ENCODE results near the gene UBAC2. TPM values are rescaled to one million over a fixed set of nuclear protein-coding genes. Genes with fewer than 3 reads are reported as not detected.
A peak's percentile ranks its signal among the peaks of the same experiment; 100 is the strongest.
"Not testable (repeated sequence)": the region's sequence is repeated elsewhere in the genome, so short reads cannot be mapped to it uniquely, and the experiment has no call there.

Gene UBAC2
- total RNA-seq, 1 experiment from 2014 or later: 80.3 TPM

DNA sequence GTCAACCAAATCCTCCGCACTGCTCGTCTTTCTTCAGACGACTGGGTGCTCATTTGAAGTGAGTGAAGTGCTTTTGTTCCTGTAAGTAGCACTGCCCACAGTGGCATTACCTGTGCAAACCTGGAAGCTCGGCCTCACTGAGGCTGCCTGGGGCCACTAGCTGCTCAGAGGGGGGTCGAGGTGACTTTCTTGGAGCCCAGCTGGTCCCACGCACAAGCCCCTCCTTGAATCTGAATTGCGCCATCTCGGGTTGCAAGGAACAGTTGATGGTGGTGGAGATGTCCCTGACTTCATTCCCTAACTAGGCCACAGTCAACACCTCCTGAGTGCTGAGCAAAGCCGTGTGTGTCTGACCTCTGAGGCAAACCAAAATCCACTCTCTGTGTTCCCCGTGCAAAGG is 185.8 kb downstream of the UBAC2 start:
- intact Hi-C loops (cut with micrococcal nuclease; ENCODE audit: unreplicated experiment): no loop called here
- CTCF ChIA-PET: interaction anchor here (0.7 kb wide), 1 partner anchor 625 kb away, joined by 5 read pairs; no protein-coding TSS in a partner anchor
- Histone ChIP-seq H3K27ac (no peak overlapping the region), H3F3A (ENCODE audit: insufficient read depth, low read depth) (peaks cover 4% of the 10 kb centered on the region; the same call in 1 of the 2 replicates), H3K4me3 (no peak overlapping the region), H2AFZ (no peak overlapping the region), H3K4me1 (replicated peaks; ENCODE audit: insufficient read depth) (no peaks in the 10 kb centered on the region), H3K27me3 (ENCODE audit: insufficient read depth, low read depth) (no peaks in the 10 kb centered on the region), H3K36me3 (ENCODE audit: low read depth) (peaks cover 10% of the 10 kb centered on the region; the same call in 1 of the 2 replicates), H3K9me3 (ENCODE audit: insufficient read depth, low read depth) (no peaks in the 10 kb centered on the region), H3K4me2 (no peak overlapping the region), H4K20me1 (ENCODE audit: insufficient read depth) (0 out of 2 replicates have a peak, but pooled peaks cover 3% of the 10 kb centered on the region), H3K9me2 (ENCODE audit: insufficient read depth) (no peaks in the 10 kb centered on the region), H3K79me2 (ENCODE audit: low read depth) (no peaks in the 10 kb centered on the region)
- no peak for DNase-seq
- POLR2A ChIA-PET (ENCODE audit: unreplicated experiment): no interaction called here
- BruUV-seq (replicated peaks): no TSS peak
- TF ChIP-seq, protein P1, sequence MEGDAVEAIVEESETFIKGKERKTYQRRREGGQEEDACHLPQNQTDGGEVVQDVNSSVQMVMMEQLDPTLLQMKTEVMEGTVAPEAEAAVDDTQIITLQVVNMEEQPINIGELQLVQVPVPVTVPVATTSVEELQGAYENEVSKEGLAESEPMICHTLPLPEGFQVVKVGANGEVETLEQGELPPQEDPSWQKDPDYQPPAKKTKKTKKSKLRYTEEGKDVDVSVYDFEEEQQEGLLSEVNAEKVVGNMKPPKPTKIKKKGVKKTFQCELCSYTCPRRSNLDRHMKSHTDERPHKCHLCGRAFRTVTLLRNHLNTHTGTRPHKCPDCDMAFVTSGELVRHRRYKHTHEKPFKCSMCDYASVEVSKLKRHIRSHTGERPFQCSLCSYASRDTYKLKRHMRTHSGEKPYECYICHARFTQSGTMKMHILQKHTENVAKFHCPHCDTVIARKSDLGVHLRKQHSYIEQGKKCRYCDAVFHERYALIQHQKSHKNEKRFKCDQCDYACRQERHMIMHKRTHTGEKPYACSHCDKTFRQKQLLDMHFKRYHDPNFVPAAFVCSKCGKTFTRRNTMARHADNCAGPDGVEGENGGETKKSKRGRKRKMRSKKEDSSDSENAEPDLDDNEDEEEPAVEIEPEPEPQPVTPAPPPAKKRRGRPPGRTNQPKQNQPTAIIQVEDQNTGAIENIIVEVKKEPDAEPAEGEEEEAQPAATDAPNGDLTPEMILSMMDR (conservative IDR thresholded peaks at IDR 0.05): no peak
- no peak for TF ChIP-seq EZH2 (IDR thresholded peaks at IDR 0.05; ENCODE audit: low read depth)

DNA sequence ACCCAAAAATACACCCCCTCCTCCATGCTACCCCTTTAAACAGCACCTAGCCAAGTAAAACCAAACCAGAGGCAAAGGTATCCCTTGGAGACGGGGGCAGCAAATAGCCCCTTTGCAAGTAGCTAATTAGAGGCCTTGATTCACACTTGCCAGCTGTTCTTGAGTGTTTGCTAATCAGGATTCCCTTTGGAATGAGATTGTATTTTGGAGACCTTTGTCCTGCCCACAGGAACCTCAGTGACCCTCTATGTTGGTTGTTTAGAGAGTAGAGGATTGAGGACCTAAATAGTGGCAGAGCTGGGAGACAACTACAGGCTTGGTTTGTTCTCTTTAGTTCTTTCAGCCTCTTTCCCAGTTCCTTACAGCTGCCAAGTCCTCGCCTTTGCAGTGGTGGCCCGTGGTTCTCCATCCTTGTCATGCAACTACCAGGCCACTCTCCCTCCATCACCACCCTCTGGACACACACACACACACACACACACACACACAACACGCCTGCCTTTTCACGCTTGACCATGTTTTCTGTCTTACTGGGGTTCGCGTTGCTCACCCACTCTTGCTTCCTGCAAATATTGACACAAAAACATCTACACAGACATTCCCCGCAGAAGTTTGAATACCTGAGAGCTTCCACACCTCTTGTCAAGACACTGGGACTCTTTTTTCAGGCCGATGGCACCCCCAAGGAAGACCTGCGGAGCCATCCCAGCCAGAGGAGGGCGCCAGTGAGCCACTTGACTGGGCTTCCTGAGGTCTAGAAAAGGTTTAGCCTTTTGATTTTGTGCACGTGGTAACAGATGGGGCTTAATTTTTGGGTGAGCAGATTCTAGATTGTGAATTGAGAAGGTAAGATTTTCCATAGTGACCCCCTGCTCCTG is 186.5 kb downstream of the UBAC2 start:
- intact Hi-C loops (cut with micrococcal nuclease; ENCODE audit: unreplicated experiment): loop anchor here (1.0 kb wide), 1 partner anchor 50 kb away; no protein-coding TSS in a partner anchor
- H3K4me3 ChIP-seq: no peak overlapping the region
- H3K27me3 ChIP-seq (ENCODE audit: insufficient read depth, low read depth): no peaks in the 10 kb centered on the region
- no peak overlapping the region for H2AFZ ChIP-seq
- CTCF ChIA-PET: interaction anchor here (0.6 to 1.2 kb wide), 4 partner anchors 48 to 700 kb away, joined by 3 to 5 read pairs (median 4); no protein-coding TSS in a partner anchor
- H4K20me1 ChIP-seq (ENCODE audit: insufficient read depth): 0 out of 2 replicates have a peak, but pooled peaks cover 3% of the 10 kb centered on the region
- H3K4me1 ChIP-seq (replicated peaks; ENCODE audit: insufficient read depth): no peaks in the 10 kb centered on the region
- H3K9me3 ChIP-seq (ENCODE audit: insufficient read depth, low read depth): no peaks in the 10 kb centered on the region
- H3K9me2 ChIP-seq (ENCODE audit: insufficient read depth): no peaks in the 10 kb centered on the region
- H3K4me2 ChIP-seq: no peak overlapping the region
- no TSS peak for BruUV-seq (replicated peaks)
- POLR2A ChIA-PET (ENCODE audit: unreplicated experiment): no interaction called here
- H3F3A ChIP-seq (ENCODE audit: insufficient read depth, low read depth): peaks cover 4% of the 10 kb centered on the region; the same call in 1 of the 2 replicates
- TF ChIP-seq, protein P1 (conservative IDR thresholded peaks at IDR 0.05): peak; percentile 86
- no peak for TF ChIP-seq EZH2 (IDR thresholded peaks at IDR 0.05; ENCODE audit: low read depth)
- DNase-seq: peak; percentile 44 to 48
- H3K79me2 ChIP-seq (ENCODE audit: low read depth): no peaks in the 10 kb centered on the region
- no peak overlapping the region for H3K27ac ChIP-seq
- peaks cover 10% of the 10 kb centered on the region; the same call in 1 of the 2 replicates for H3K36me3 ChIP-seq (ENCODE audit: low read depth)

DNA sequence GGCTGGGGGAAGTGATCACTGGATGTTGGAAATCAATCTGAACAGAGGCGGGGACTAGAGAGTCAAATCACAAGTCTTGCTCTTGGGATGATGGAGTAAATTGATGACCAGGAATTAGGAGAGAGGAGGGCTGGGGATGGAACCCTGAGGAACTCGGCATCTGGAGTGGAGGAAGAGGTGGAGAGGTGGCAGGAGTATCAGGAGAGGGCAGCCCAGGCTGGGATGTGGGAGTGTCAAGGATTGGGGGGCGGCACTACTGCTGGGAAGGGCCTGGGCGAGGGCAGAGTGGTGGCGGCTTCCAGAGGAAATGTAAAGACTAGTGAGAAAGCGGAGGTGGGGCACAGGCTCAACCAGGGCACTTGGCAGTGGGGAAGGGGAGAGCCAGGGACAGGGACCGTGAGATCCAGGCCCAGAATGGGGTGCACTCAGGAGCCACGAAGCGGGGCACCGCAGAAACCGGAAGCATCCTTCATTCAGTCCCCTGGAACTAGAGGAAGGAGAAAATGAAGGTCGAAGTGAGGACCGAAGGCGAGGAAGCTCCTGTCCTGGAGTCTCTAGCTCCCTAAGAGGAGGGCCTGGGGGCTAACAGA is 187.8 kb downstream of the UBAC2 start:
- Histone ChIP-seq H3K79me2 (ENCODE audit: low read depth) (no peaks in the 10 kb centered on the region), H3K27ac (no peak overlapping the region), H4K20me1 (ENCODE audit: insufficient read depth) (0 out of 2 replicates have a peak, but pooled peaks cover 3% of the 10 kb centered on the region), H3K4me2 (no peak overlapping the region), H3K9me2 (ENCODE audit: insufficient read depth) (no peaks in the 10 kb centered on the region), H2AFZ (no peak overlapping the region), H3F3A (ENCODE audit: insufficient read depth, low read depth) (peaks cover 4% of the 10 kb centered on the region; the same call in 1 of the 2 replicates), H3K9me3 (ENCODE audit: insufficient read depth, low read depth) (no peaks in the 10 kb centered on the region), H3K36me3 (ENCODE audit: low read depth) (peaks cover 10% of the 10 kb centered on the region; the same call in 1 of the 2 replicates), H3K27me3 (ENCODE audit: insufficient read depth, low read depth) (no peaks in the 10 kb centered on the region), H3K4me1 (replicated peaks; ENCODE audit: insufficient read depth) (no peaks in the 10 kb centered on the region), H3K4me3 (no peak overlapping the region)
- BruUV-seq (replicated peaks): no TSS peak
- DNase-seq: no peak
- ChIA-PET POLR2A (ENCODE audit: unreplicated experiment) (no interaction called here), CTCF (no interaction called here)
- no peak for TF ChIP-seq EZH2 (IDR thresholded peaks at IDR 0.05; ENCODE audit: low read depth)
- TF ChIP-seq, protein P1 (conservative IDR thresholded peaks at IDR 0.05): no peak
- intact Hi-C loops (cut with micrococcal nuclease; ENCODE audit: unreplicated experiment): no loop called here

DNA sequence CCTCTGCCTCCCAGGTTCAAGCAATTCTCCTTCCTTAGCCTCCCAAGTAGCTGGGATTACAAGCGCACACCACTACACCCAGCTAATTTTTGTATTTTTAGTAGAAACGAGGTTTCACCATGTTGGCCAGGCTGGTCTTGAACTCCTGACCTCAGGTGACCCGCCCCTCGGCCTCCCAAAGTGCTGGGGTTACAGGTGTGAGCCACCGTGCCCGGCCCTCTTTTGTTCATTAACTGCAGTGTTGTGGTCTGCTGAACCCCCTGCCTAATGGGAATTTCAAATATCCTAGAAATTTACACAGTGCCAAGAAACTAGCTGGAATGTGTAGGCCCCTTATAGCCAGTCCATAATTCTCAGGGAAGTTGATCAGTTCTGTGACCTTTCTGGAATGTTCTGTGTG is 188.4 kb downstream of the UBAC2 start:
- H3K27ac ChIP-seq; H2AFZ ChIP-seq; H3K4me2 ChIP-seq; H3F3A ChIP-seq (ENCODE audit: insufficient read depth, low read depth); H3K4me1 ChIP-seq (replicated peaks; ENCODE audit: insufficient read depth); DNase-seq; H3K4me3 ChIP-seq; H4K20me1 ChIP-seq (ENCODE audit: insufficient read depth); H3K9me2 ChIP-seq (ENCODE audit: insufficient read depth); H3K36me3 ChIP-seq (ENCODE audit: low read depth); POLR2A ChIA-PET (ENCODE audit: unreplicated experiment); H3K9me3 ChIP-seq (ENCODE audit: insufficient read depth, low read depth); H3K27me3 ChIP-seq (ENCODE audit: insufficient read depth, low read depth); CTCF ChIA-PET; intact Hi-C loops (cut with micrococcal nuclease; ENCODE audit: unreplicated experiment); H3K79me2 ChIP-seq (ENCODE audit: low read depth); BruUV-seq (replicated peaks): not testable (repeated sequence)

Measured in PC-9 (cell line).